GM12865 (cell line): Measurements from ENCODE around the gene SRGAP2C.
"Not testable (repeated sequence)": the region's sequence is repeated elsewhere in the genome, so short reads cannot be mapped to it uniquely, and the experiment has no call there.

Source experiments
- DNase-seq: peaks from one replicate; pipeline ENCODE4 v3.0.0; 2010; ENCODE audit warnings: low read depth
- H3K4me3 ChIP-seq: 2 replicates; pipeline ENCODE4 v1.5.1; 2011; ENCODE audit warnings: mild to moderate bottlenecking, low read depth, low read length, control low read depth

Gene SRGAP2C

DNA sequence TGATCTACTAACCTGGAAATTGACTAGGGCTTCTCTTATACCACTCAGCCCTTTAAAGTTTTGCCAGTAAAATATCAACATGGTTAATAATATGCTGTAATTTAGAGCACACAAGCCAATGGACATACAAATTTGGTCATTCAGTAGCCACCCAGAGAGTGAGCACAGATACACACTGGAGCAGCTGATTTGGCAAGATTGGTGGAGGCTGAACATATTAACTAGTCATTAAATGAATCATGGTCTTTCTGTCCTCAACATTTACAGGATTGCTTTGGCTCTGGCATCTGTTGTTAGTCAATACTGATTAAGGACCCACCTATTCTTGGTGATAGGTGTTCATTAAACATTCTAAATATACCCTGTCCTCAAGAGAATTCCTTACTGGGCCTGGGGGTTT, 130.7 kb downstream of the SRGAP2C start:
- not testable (repeated sequence) for H3K4me3 ChIP-seq, DNase-seq

DNA sequence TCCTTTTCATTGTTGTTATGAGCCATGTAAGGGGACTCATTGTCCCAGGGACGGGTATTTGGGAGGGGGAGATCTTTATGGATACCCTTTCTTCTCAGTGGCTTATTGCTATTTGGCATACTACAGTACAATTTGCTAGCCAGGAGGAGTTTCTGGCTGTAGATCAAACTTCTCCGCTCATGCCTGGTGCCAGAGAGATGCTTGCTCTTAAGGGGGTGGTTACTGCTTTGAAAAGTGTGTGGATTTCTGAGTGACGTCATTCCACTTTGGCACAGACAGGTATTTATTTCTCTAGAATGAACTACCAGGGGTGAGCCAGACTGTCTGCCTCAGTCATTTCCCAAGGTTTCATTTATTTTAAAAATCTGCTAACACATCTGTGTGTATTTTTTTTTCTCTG, 131.3 kb downstream of the SRGAP2C start:
- DNase-seq, H3K4me3 ChIP-seq: not testable (repeated sequence)

GRCh38 chr1:121317491-121318468, 133.0 kb downstream of the SRGAP2C start:
- not testable (repeated sequence) for H3K4me3 ChIP-seq, DNase-seq

DNA sequence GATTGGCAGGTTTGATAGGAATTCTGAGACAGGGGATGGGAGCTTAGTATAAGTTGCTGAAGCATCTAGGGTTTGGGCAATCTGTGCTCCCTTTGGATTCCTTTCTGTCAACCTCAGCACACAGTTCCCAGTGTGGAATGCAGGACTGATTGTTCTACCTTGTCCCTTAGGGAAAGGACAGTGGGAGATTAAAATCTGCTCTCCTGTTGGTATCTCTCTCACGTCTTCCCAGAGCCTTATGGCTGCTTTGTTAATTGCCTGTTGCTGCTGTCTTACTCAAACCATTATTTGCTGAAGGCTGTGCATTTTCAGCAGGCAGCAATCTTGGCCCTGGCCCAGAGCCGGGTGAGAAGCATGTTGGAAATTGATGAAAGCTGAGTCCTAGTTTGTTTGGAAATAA, 133.9 kb downstream of the SRGAP2C start:
- not testable (repeated sequence) for DNase-seq, H3K4me3 ChIP-seq

GRCh38 chr1:121321660-121322059, 136.9 kb downstream of the SRGAP2C start:
- not testable (repeated sequence) for H3K4me3 ChIP-seq, DNase-seq

GRCh38 chr1:121324726-121325125, 140.0 kb downstream of the SRGAP2C start:
- not testable (repeated sequence) for H3K4me3 ChIP-seq, DNase-seq

GRCh38 chr1:121332141-121332540, 147.4 kb downstream of the SRGAP2C start:
- not testable (repeated sequence) for H3K4me3 ChIP-seq, DNase-seq

DNA sequence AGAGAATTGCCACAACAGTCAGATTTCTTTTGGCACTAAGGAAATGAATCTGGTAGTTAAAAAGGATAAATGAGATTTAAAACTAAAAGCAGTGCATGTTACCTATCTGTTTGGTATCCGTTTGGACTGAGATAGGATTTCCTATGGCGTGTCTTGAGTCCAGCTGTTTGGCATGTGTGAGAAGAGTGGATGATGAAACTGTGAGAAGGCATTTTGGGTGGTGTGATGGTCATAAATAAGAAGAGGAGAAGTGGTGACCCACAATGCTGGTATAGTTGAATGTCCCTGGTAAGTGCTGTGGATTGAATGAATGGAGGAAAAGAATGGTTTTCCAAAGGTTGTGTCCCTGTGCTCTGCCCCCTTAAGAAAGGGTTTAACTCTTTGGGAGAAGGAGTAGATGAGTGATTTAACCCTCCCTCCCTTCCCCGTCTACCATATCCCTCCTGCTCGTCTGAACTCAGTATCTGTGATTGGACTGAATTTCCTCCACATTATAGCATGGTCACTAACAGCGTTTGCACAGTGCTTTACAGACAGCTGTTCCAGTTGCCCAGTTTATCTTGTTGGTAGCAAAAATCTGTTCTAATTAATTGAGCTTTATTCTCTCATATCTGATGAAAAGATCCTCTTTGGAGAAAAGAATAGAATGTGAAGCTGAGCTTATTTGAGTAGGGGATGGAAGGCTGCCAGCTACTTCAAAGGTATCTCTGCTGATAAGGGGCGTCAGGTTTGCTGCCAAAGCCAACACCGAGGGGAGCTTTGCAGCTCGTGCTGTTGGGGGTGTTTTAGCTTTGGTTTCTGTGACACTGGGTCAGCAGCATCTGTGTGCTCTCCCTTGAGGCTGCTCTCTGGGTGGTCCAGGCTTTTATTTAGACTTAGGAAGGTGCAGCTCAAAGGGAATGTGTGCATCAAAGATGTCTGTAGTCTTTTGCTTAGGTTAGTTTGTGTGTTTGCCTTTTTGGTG, 148.1 kb downstream of the SRGAP2C start:
- not testable (repeated sequence) for H3K4me3 ChIP-seq, DNase-seq

DNA sequence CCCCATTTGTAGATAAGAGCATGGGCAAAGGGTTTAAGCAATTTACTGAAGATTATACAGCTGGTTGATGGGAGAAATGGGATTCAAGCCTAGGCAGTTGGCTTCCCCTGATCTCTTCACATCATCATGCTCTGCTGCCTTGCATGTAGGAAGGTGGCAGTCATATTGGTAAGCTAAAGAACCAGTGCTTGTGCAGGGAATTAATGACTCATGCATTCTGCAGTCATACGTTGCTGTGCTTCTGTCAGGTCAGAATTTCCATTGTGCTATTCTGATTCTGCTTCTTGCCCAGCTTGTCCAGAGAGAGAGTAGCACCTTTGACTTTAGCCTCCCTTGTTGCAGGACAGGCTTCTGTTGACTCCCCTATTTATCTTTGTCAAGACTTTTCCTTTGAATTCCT, 153.2 kb downstream of the SRGAP2C start:
- H3K4me3 ChIP-seq, DNase-seq: not testable (repeated sequence)

GRCh38 chr1:121339611-121340010, 154.8 kb downstream of the SRGAP2C start:
- H3K4me3 ChIP-seq, DNase-seq: not testable (repeated sequence)

DNA sequence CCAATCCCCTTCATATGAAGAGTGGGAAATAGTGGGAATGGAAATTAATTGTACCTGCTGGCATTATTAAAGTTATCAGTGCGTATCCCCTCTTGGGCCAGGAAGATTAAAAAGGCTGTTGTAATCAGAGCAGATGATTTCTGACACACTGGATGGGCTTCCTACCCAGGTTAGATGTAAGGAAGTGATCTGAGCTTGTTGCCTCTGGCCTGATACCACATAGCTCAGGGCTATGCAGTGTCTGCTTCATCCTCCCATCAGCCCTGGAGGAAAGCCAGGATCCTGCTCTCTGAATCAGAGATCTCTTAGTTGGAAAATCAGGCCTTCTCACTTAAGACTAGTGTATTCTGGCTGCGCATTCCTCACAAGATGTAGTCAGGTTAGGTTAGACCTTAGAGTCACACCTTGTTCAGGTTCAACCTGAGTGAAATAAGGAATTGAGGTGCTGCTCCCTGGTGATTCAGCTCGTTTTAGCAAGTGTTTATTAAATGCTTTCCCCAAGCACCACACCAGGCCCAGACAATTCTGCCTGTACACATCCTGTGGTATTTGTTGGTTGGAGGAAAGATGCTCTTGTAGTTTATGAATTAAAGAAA, 158.6 kb downstream of the SRGAP2C start:
- H3K4me3 ChIP-seq, DNase-seq: not testable (repeated sequence)

DNA sequence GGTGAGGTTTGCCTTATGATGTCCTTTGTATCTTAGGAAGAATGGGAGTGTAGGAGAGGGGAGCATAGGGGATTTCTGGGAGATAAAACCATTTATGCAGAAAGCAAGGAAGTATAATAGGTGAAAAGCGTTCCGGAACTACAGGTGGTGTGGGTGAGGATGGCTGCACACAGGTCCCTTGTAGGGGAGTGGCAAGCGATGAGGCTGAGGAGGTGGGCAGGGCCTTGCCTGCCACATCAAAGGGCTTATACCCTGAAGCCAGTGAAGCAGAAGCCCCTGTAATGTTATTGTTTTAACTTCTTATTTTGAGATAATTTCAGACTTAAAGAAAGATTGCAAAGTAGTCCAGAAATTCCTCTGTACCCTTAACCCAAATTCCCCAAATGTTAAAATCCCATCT, 159.6 kb downstream of the SRGAP2C start:
- DNase-seq, H3K4me3 ChIP-seq: not testable (repeated sequence)

- DNase-seq, H3K4me3 ChIP-seq: not testable (repeated sequence)
These were observed 161.9 kb downstream of the SRGAP2C start for GRCh38 chr1:121346654-121347053.

- not testable (repeated sequence) for H3K4me3 ChIP-seq, DNase-seq
These were observed 162.7 kb downstream of the SRGAP2C start for GRCh38 chr1:121347476-121347875.

DNA sequence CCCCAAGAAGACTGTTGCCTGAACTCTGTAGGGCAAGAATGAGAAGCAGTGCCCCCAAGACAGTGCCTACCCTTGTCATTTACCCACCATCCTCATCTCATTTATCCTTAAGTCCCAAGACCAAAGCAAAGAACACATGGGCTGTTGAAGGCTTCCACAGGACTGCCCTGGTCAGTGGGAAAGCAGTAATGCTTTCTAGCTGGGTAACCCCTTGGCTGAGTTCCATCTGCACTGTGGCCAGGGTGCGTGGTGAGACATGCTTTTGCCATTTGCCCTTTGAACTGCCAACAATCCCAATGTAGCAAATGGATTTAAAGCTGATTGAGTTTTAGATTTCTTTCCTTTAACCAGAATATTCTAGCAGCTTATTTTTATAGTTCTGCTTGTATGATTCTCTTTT, 163.3 kb downstream of the SRGAP2C start:
- DNase-seq, result not testable (repeated sequence)

DNA sequence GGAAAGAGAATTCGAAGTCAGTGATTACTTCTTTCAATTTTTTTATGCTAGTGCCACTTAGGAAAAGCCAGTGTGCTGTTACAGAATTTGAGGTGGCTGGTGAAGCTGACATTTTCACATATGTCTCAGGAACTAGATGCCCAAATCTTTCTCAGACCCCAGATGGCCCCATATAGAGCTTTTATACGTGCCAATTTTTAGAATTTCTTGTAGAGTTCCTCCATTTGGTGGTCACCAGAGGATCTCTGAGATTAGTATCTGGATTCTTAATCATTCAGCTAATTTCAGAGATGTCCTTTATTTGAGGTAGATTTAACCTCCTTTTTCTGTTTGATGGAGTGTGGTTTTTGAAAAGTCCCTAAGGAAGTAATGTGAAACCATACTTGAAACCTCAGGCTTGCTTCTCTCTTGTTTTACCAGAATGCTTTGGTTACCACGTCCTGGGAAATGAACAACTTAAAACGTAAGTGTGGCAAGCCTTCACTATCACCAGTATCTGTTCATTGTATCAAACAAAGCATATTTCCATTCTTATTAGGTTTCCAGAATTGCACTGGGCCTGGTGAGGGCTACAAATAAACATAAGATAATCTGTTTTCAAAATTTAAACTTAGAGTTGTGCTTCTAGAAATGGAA, 164.7 kb downstream of the SRGAP2C start:
- H3K4me3 ChIP-seq, DNase-seq: not testable (repeated sequence)

More for the DNA sequence above, 163.3 kb downstream of the SRGAP2C start:
- H3K4me3 ChIP-seq, result not testable (repeated sequence)

- not testable (repeated sequence) for H3K4me3 ChIP-seq, DNase-seq
These were observed 171.1 kb downstream of the SRGAP2C start for GRCh38 chr1:121355711-121356420.

- DNase-seq, H3K4me3 ChIP-seq: not testable (repeated sequence)
These were observed 172.0 kb downstream of the SRGAP2C start for GRCh38 chr1:121356819-121357218.
